HepG2 (cell line): Measurements from ENCODE around the gene STK36. TPM values are rescaled to one million over a fixed set of nuclear protein-coding genes. Genes with fewer than 3 reads are reported as not detected.

Experiments used
- CHD2 ChIP-seq: IDR thresholded peaks from 2 replicates; pipeline ENCODE4 v1.6.1; 2011; ENCODE audit warnings: low read depth, low read length, improper control_type of control experiment
- ETV5 ChIP-seq: IDR thresholded peaks from 2 replicates; pipeline ENCODE4 v1.6.1; 2018; ENCODE audit warnings: missing biosample characterization, missing genetic modification reagents, inconsistent platforms, borderline replicate concordance
- HES4 ChIP-seq: sonication (generic); formaldehyde crosslinking; IDR thresholded peaks from 2 replicates; pipeline ENCODE4 v1.9.0; 2021; ENCODE audit warnings: mild to moderate bottlenecking, missing genetic modification reagents, borderline replicate concordance
- HNRNPL ChIP-seq: fragments of 200-400 bp; formaldehyde crosslinking; IDR thresholded peaks from 2 replicates; pipeline ENCODE4 v1.6.1; 2017; ENCODE audit warnings: mild to moderate bottlenecking, low read depth, low read length
- IKZF4 ChIP-seq: sonication (generic); formaldehyde crosslinking; IDR thresholded peaks from 2 replicates; pipeline ENCODE4 v1.5.1; 2020; ENCODE audit warnings: borderline replicate concordance, mild to moderate bottlenecking, low read depth, missing genetic modification reagents; ENCODE audit errors: not compliant biosample characterization
- KLF12 ChIP-seq: sonication (generic); formaldehyde crosslinking; IDR thresholded peaks from 2 replicates; pipeline ENCODE4 v1.4.0; 2020; ENCODE audit warnings: missing genetic modification reagents, borderline replicate concordance
- RXRA ChIP-seq: sonication (generic); formaldehyde crosslinking; IDR thresholded peaks from 2 replicates; pipeline ENCODE4 v1.5.1; 2020; ENCODE audit warnings: missing genetic modification reagents
- XRCC5 ChIP-seq: fragments of 200-400 bp; formaldehyde crosslinking; optimal IDR thresholded peaks from 2 replicates; pipeline ENCODE3; 2017; ENCODE audit warnings: mild to moderate bottlenecking, low read length
- ZNF124 ChIP-seq: sonication (generic); formaldehyde crosslinking; IDR thresholded peaks from 2 replicates; pipeline ENCODE4 v1.4.0; 2020; ENCODE audit warnings: missing genetic modification reagents
- ZNF230 ChIP-seq: sonication (generic); formaldehyde crosslinking; IDR thresholded peaks from 2 replicates; pipeline ENCODE4 v1.4.0; 2020; ENCODE audit warnings: mild to moderate bottlenecking, missing genetic modification reagents
- ZNF331 ChIP-seq: sonication (generic); formaldehyde crosslinking; IDR thresholded peaks from 2 replicates; pipeline ENCODE4 v1.4.0; 2020; ENCODE audit warnings: missing genetic modification reagents
- ZNF337 ChIP-seq: sonication (generic); formaldehyde crosslinking; IDR thresholded peaks from 2 replicates; pipeline ENCODE4 v1.5.1; 2020; ENCODE audit warnings: missing genetic modification reagents, low read depth, mild to moderate bottlenecking, borderline replicate concordance
- ZNF543 ChIP-seq: sonication (generic); formaldehyde crosslinking; IDR thresholded peaks from 2 replicates; pipeline ENCODE4 v1.4.0; 2020; ENCODE audit warnings: mild to moderate bottlenecking, missing genetic modification reagents
- ZSCAN9 ChIP-seq: IDR thresholded peaks from 2 replicates; pipeline ENCODE4 v1.6.1; 2016; ENCODE audit warnings: borderline replicate concordance
- polyA plus RNA-seq, 8 experiments: library from polyadenylated mRNA; depleted of rRNA in 3 of 8; stranded (reverse) in 7 of 8; unstranded in 1 of 8; fragments of >200 nt; fragmentation: Illumina TruSeq in 4 of 8; extraction: Trizol in 4 of 8; gene quantifications; 2 replicates each; pipeline versions ENCODE4 v1.2.1 to v1.2.3, GENCODE V29; 2011 to 2016; ENCODE audit warnings: low read depth in 4 of 8, missing spikeins in 1 of 8, mixed read lengths in 1 of 8; ENCODE audit not compliant: insufficient read depth in 1 of 8
- total RNA-seq, 5 experiments: library from RNA; depleted of rRNA; stranded (reverse); fragments of >200 nt; fragmentation: Illumina TruSeq; extraction: Trizol; gene quantifications; 2 replicates each; pipeline ENCODE4 v1.2.3, GENCODE V29; 2016; ENCODE audit warnings: low read depth in 1 of 5
- TF ChIP-seq, protein P1 (sequence below): sonication (generic); formaldehyde crosslinking; IDR thresholded peaks from one replicate; pipeline ENCODE4 v1.5.1; 2020; ENCODE audit warnings: mild to moderate bottlenecking, missing genetic modification reagents; ENCODE audit errors: not compliant biosample characterization
- TF ChIP-seq, protein P2 (sequence below): sonication (generic); IDR thresholded peaks from 2 replicates; pipeline ENCODE4 v1.6.1; 2016; ENCODE audit warnings: low read depth, borderline replicate concordance
- TF ChIP-seq, protein P3 (sequence below): sonication (generic); formaldehyde crosslinking; IDR thresholded peaks from 2 replicates; pipeline ENCODE4 v1.4.0; 2020; ENCODE audit warnings: missing genetic modification reagents, borderline replicate concordance

STK36 gene
- total and polyA plus RNA-seq, 2 of the 13 experiments (the other 11 are each of a cell fraction or from before 2014, with no cell fraction given), result 45.9 to 83.5 TPM

DNA sequence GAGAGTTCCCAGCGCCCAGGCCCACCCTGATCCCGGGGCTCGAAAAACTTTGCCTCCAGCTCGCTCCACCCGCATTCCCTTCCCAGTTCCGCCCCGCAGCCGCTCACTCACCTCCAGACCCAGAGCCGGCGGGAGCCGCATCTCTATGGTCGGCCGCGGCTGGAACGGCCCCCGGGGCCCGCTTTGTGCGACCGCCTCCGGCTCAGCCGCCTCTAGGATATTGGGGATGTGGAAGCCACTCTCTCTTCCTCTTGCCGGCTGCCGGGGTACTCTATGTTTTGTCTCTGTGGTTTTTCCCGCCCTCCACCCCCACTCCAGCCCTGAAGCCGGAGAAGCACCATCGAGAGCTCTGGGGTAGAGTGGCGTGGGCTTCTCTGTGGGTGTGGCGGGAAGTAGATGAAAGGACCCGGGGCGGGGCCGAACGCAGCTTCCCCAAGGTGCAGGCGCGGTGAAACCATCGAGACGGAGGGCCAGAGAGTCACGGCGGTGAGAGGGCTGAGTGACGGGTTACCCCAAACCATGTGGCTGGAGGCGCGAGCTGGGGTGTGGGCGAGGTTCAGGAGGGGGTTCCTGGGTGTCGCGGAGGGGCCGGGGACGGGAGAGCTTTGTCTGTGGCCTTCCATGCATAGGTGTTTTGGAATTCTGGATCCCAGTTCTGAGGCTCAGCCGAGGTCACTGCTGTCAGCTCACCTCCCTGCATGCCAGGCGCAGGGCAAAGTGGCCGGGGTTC, 12.5 kb upstream of the STK36 start, which contains the start of the genes BCS1L and ZNF142 (continued):
- TF ChIP-seq, protein P1, sequence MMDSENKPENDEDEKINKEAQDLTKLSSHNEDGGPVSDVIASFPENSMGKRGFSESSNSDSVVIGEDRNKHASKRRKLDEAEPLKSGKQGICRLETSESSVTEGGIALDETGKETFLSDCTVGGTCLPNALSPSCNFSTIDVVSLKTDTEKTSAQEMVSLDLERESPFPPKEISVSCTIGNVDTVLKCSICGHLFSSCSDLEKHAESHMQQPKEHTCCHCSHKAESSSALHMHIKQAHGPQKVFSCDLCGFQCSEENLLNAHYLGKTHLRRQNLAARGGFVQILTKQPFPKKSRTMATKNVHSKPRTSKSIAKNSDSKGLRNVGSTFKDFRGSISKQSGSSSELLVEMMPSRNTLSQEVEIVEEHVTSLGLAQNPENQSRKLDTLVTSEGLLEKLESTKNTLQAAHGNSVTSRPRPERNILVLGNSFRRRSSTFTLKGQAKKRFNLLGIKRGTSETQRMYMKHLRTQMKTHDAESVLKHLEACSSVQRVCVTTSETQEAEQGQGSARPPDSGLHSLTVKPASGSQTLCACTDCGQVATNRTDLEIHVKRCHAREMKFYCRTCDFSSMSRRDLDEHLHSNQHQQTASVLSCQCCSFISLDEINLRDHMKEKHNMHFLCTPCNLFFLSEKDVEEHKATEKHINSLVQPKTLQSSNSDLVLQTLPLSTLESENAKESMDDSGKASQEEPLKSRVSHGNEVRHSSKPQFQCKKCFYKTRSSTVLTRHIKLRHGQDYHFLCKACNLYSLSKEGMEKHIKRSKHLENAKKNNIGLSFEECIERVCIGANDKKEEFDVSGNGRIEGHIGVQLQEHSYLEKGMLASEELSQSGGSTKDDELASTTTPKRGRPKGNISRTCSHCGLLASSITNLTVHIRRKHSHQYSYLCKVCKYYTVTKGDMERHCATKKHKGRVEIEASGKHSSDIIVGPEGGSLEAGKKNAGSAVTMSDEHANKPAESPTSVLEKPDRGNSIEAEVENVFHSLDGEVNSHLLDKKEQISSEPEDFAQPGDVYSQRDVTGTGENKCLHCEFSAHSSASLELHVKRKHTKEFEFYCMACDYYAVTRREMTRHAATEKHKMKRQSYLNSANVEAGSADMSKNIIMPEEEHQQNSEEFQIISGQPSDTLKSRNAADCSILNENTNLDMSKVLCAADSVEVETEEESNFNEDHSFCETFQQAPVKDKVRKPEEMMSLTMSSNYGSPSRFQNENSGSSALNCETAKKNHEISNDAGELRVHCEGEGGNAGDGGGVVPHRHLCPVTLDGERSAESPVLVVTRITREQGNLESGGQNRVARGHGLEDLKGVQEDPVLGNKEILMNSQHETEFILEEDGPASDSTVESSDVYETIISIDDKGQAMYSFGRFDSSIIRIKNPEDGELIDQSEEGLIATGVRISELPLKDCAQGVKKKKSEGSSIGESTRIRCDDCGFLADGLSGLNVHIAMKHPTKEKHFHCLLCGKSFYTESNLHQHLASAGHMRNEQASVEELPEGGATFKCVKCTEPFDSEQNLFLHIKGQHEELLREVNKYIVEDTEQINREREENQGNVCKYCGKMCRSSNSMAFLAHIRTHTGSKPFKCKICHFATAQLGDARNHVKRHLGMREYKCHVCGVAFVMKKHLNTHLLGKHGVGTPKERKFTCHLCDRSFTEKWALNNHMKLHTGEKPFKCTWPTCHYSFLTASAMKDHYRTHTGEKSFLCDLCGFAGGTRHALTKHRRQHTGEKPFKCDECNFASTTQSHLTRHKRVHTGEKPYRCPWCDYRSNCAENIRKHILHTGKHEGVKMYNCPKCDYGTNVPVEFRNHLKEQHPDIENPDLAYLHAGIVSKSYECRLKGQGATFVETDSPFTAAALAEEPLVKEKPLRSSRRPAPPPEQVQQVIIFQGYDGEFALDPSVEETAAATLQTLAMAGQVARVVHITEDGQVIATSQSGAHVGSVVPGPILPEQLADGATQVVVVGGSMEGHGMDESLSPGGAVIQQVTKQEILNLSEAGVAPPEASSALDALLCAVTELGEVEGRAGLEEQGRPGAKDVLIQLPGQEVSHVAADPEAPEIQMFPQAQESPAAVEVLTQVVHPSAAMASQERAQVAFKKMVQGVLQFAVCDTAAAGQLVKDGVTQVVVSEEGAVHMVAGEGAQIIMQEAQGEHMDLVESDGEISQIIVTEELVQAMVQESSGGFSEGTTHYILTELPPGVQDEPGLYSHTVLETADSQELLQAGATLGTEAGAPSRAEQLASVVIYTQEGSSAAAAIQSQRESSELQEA (CRISPR knock-in tag), result peak; percentile 85
- TF ChIP-seq ZNF337 (CRISPR knock-in tag), result 0 out of 2 replicates have a peak, but pooled peaks have one; percentile 33
- peak; percentile 80; the same call in 1 of the 2 replicates for TF ChIP-seq HNRNPL
- TF ChIP-seq CHD2, result no peak
- peak; percentile 43 for TF ChIP-seq IKZF4 (CRISPR knock-in tag)
- peak; percentile 73; the same call in 1 of the 2 replicates for TF ChIP-seq HES4
- 0 out of 2 replicates have a peak, but pooled peaks have one; percentile 57 for TF ChIP-seq ZNF543 (CRISPR knock-in tag)
- peak; percentile 83 for TF ChIP-seq ZSCAN9 (CRISPR knock-in tag)
- no peak for TF ChIP-seq ETV5 (CRISPR knock-in tag)
- TF ChIP-seq, protein P2, sequence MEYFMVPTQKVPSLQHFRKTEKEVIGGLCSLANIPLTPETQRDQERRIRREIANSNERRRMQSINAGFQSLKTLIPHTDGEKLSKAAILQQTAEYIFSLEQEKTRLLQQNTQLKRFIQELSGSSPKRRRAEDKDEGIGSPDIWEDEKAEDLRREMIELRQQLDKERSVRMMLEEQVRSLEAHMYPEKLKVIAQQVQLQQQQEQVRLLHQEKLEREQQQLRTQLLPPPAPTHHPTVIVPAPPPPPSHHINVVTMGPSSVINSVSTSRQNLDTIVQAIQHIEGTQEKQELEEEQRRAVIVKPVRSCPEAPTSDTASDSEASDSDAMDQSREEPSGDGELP, result peak; percentile 16; the same call in 1 of the 2 replicates
- no peak; the same call in 1 of the 2 replicates for TF ChIP-seq ZNF124 (CRISPR knock-in tag)
- TF ChIP-seq, protein P3, sequence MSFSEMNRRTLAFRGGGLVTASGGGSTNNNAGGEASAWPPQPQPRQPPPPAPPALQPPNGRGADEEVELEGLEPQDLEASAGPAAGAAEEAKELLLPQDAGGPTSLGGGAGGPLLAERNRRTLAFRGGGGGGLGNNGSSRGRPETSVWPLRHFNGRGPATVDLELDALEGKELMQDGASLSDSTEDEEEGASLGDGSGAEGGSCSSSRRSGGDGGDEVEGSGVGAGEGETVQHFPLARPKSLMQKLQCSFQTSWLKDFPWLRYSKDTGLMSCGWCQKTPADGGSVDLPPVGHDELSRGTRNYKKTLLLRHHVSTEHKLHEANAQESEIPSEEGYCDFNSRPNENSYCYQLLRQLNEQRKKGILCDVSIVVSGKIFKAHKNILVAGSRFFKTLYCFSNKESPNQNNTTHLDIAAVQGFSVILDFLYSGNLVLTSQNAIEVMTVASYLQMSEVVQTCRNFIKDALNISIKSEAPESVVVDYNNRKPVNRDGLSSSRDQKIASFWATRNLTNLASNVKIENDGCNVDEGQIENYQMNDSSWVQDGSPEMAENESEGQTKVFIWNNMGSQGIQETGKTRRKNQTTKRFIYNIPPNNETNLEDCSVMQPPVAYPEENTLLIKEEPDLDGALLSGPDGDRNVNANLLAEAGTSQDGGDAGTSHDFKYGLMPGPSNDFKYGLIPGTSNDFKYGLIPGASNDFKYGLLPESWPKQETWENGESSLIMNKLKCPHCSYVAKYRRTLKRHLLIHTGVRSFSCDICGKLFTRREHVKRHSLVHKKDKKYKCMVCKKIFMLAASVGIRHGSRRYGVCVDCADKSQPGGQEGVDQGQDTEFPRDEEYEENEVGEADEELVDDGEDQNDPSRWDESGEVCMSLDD (CRISPR knock-in tag), result peak; percentile 67; the same call in 1 of the 2 replicates
- TF ChIP-seq ZNF331, result 0 out of 2 replicates have a peak, but pooled peaks have one; percentile 32
- TF ChIP-seq RXRA (CRISPR knock-in tag), result peak; percentile 84
- peak; percentile 96 for TF ChIP-seq XRCC5
- peak; percentile 99 for TF ChIP-seq KLF12
- peak; percentile 85 for TF ChIP-seq ZNF230 (CRISPR knock-in tag)
